Progenitor cell of endocrine pancreas (in vitro differentiated cells): ENCODE results near the gene PAEP. TPM values are rescaled to one million over a fixed set of nuclear protein-coding genes. Genes with fewer than 3 reads are reported as not detected.

Experiments
- DNase-seq: peaks from one replicate; pipeline ENCODE4 v3.0.0; 2021; ENCODE audit warnings: low spot score; ENCODE audit not compliant: unreplicated experiment
- H3K27ac Mint-ChIP-seq: 2 replicates; pipeline ENCODE4 v1.8.0; 2021; ENCODE audit warnings: mild to moderate bottlenecking, moderate library complexity, mixed read lengths
- H3K27me3 Mint-ChIP-seq: 2 replicates; pipeline ENCODE4 v1.8.0; 2021; ENCODE audit warnings: mixed read lengths
- H3K36me3 Mint-ChIP-seq: 2 replicates; pipeline ENCODE4 v1.8.0; 2022; ENCODE audit warnings: mixed read lengths; ENCODE audit not compliant: insufficient read depth
- H3K4me1 Mint-ChIP-seq: 2 replicates; pipeline ENCODE4 v1.8.0; 2021; ENCODE audit warnings: low read depth, mixed read lengths
- H3K4me3 Mint-ChIP-seq: 2 replicates; pipeline ENCODE4 v1.8.0; 2021; ENCODE audit warnings: low read depth, mild to moderate bottlenecking, moderate library complexity, mixed read lengths
- H3K9me3 Mint-ChIP-seq: 2 replicates; pipeline ENCODE4 v1.8.0; 2021; ENCODE audit warnings: low read depth, mixed read lengths
- CTCF ChIP-seq: fragments of 200-600 bp; sonication (generic); IDR thresholded peaks from one replicate; pipeline ENCODE4 v1.5.0; 2021; ENCODE audit warnings: antibody characterized with exemption, mild to moderate bottlenecking; ENCODE audit not compliant: unreplicated experiment
- total RNA-seq: library from RNA; stranded (reverse); gene quantifications from 2 replicates; pipeline ENCODE4 v1.2.1, GENCODE V29; 2021

The PAEP gene
- total RNA-seq, 1 donor from 2014 or later = not detected

GRCh38 chr9:135605238-135605781 is 43.8 kb downstream of the PAEP start:
- no peak for TF ChIP-seq CTCF
- H3K36me3 Mint-ChIP-seq = no peaks in the 10 kb centered on the region
- H3K9me3 Mint-ChIP-seq = no peaks in the 10 kb centered on the region
- DNase-seq = peak; percentile 3
- H3K4me3 Mint-ChIP-seq = no peak overlapping the region
- H3K27ac Mint-ChIP-seq = no peak overlapping the region
- no peaks in the 10 kb centered on the region for H3K4me1 Mint-ChIP-seq
- peaks cover 12% of the 10 kb centered on the region for H3K27me3 Mint-ChIP-seq

GRCh38 chr9:135606885-135607259 is 45.3 kb downstream of the PAEP start:
- no peak overlapping the region for H3K27ac Mint-ChIP-seq
- DNase-seq = no peak

GRCh38 chr9:135607401-135608293 is 46.1 kb downstream of the PAEP start:
- peaks cover 6% of the 10 kb centered on the region for H3K27me3 Mint-ChIP-seq
- no peaks in the 10 kb centered on the region for H3K4me1 Mint-ChIP-seq
- DNase-seq = no peak
- no peaks in the 10 kb centered on the region for H3K36me3 Mint-ChIP-seq
- no peak overlapping the region for H3K4me3 Mint-ChIP-seq
- no peak overlapping the region for H3K27ac Mint-ChIP-seq
- TF ChIP-seq CTCF = no peak
- no peaks in the 10 kb centered on the region for H3K9me3 Mint-ChIP-seq

More at GRCh38 chr9:135606885-135607259, 45.3 kb downstream of the PAEP start:
- H3K9me3 Mint-ChIP-seq = no peaks in the 10 kb centered on the region
- H3K36me3 Mint-ChIP-seq = no peaks in the 10 kb centered on the region
- H3K27me3 Mint-ChIP-seq = peaks cover 6% of the 10 kb centered on the region
- H3K4me3 Mint-ChIP-seq = no peak overlapping the region
- no peaks in the 10 kb centered on the region for H3K4me1 Mint-ChIP-seq
- TF ChIP-seq CTCF = no peak

GRCh38 chr9:135608294-135608998 is 46.9 kb downstream of the PAEP start:
- no peak overlapping the region for H3K27ac Mint-ChIP-seq
- H3K36me3 Mint-ChIP-seq = no peaks in the 10 kb centered on the region
- H3K4me3 Mint-ChIP-seq = no peak overlapping the region
- no peaks in the 10 kb centered on the region for H3K9me3 Mint-ChIP-seq
- peaks cover 6% of the 10 kb centered on the region for H3K27me3 Mint-ChIP-seq
- no peak for DNase-seq
- no peak for TF ChIP-seq CTCF
- H3K4me1 Mint-ChIP-seq = no peaks in the 10 kb centered on the region

GRCh38 chr9:135608999-135609317 is 47.4 kb downstream of the PAEP start:
- Mint-ChIP-seq H3K27me3 (peaks cover 6% of the 10 kb centered on the region), H3K27ac (no peak overlapping the region), H3K36me3 (no peaks in the 10 kb centered on the region), H3K9me3 (no peaks in the 10 kb centered on the region), H3K4me3 (no peak overlapping the region), H3K4me1 (no peaks in the 10 kb centered on the region)
- no peak for DNase-seq
- no peak for TF ChIP-seq CTCF
